CD4-positive, alpha-beta T cell (primary cell): ENCODE data around the gene PRR4. TPM values are rescaled to one million over a fixed set of nuclear protein-coding genes. Genes with fewer than 3 reads are reported as not detected.

Experiments
- ATAC-seq: fragments of 200-7000 bp; cut with Tn5 transposase; one replicate; pipeline ENCODE4 v1.10.0; 2022; ENCODE audit warnings: mild to moderate bottlenecking; ENCODE audit not compliant: poor library complexity
- CTCF ChIA-PET: fragments of 350-600 bp; sonication (Branson Sonifier 250); formaldehyde crosslinking; loops from one replicate; lab custom pipeline; 2021; ENCODE audit warnings: antibody characterized with exemption, inconsistent platforms; lab: Charles Lee
- POLR2A ChIA-PET: fragments of 350-600 bp; sonication (Branson Sonifier 250); formaldehyde crosslinking; loops from one replicate; lab custom pipeline; 2021; ENCODE audit warnings: antibody characterized with exemption, inconsistent platforms; lab: Charles Lee
- DNase-seq, 14 experiments: peaks; one replicate each; pipeline ENCODE4 v3.0.0-alpha.2; 2013 to 2020; ENCODE audit warnings: mixed read lengths in 2 of 14
- H3K27ac ChIP-seq, 2 donors: one replicate each; pipeline versions ENCODE4 v1.5.1 to v1.7.0; 2013; ENCODE audit warnings: low read length in 2 of 2, low read depth in 1 of 2, mild to moderate bottlenecking in 1 of 2
- H3K27me3 ChIP-seq, 2 experiments: 1 replicate in 1 of 2; 2 replicates in 1 of 2; pipeline versions ENCODE4 v1.6.1 to v1.7.0; 2013; ENCODE audit warnings: low read length in 2 of 2, control low read depth in 1 of 2, mild to moderate bottlenecking in 1 of 2, moderate library complexity in 1 of 2; ENCODE audit not compliant: insufficient read depth in 2 of 2, control insufficient read depth in 1 of 2
- H3K36me3 ChIP-seq: one replicate; pipeline ENCODE4 v1.6.1; 2013; ENCODE audit warnings: low read length, control low read depth; ENCODE audit not compliant: insufficient read depth
- H3K4me1 ChIP-seq: one replicate; pipeline ENCODE4 v1.6.1; 2013; ENCODE audit warnings: low read length, control low read depth; ENCODE audit not compliant: insufficient read depth
- H3K4me3 ChIP-seq: one replicate; pipeline ENCODE4 v1.5.1; 2013; ENCODE audit warnings: mild to moderate bottlenecking, low read length, moderate library complexity
- H3K9me3 ChIP-seq, 2 experiments: 1 replicate in 1 of 2; 2 replicates in 1 of 2; pipeline versions ENCODE4 v1.6.1 to v1.7.0; 2013; ENCODE audit warnings: low read length in 2 of 2, mild to moderate bottlenecking in 2 of 2, control low read depth in 1 of 2, moderate library complexity in 1 of 2; ENCODE audit not compliant: control insufficient read depth in 1 of 2, insufficient read depth in 1 of 2
- H3K27ac Mint-ChIP-seq: one replicate; pipeline ENCODE4 v1.8.0; 2020; ENCODE audit warnings: mixed read lengths
- H3K27me3 Mint-ChIP-seq: one replicate; pipeline ENCODE4 v1.8.0; 2021; ENCODE audit warnings: mixed read lengths
- H3K36me3 Mint-ChIP-seq: one replicate; pipeline ENCODE4 v1.8.0; 2021; ENCODE audit warnings: low read depth, mixed read lengths
- H3K4me1 Mint-ChIP-seq: one replicate; pipeline ENCODE4 v1.8.0; 2021; ENCODE audit warnings: low read depth, mixed read lengths
- H3K4me3 Mint-ChIP-seq: one replicate; pipeline ENCODE4 v1.8.0; 2020; ENCODE audit warnings: mild to moderate bottlenecking, mixed read lengths
- H3K9me3 Mint-ChIP-seq: one replicate; pipeline ENCODE4 v1.8.0; 2020; ENCODE audit warnings: mixed read lengths
- CTCF ChIP-seq: fragments of 200-600 bp; IDR thresholded peaks from one replicate; pipeline ENCODE4 v1.8.0; 2022; ENCODE audit warnings: antibody characterized with exemption, mild to moderate bottlenecking
- intact Hi-C, 2 experiments: fragments of 100-400 bp; cut with DNase I in 1 of 2; cut with micrococcal nuclease in 1 of 2; formaldehyde crosslinking; loops; one replicate each; pipeline versions ENCODE4 v1.15.1 to v1.9.0; 2023 to 2025; cut with DNase I, micrococcal nuclease
- total RNA-seq, 174 experiments: library from RNA in 2 of 174; stranded (reverse) in 2 of 174; gene quantifications; one replicate each; pipeline ENCODE4 v1.2.3 and lab custom pipeline; 2021 to 2026

The PRR4 gene
- total RNA-seq, 2 experiments from 2014 or later: not detected

GRCh38 chr12:10811883-10812536 lies 37.3 kb downstream of the PRR4 start:
- H3K4me1 Mint-ChIP-seq: no peaks in the 10 kb centered on the region
- Histone ChIP-seq H3K4me1 (no peaks in the 10 kb centered on the region), H3K36me3 (no peaks in the 10 kb centered on the region), H3K27me3 (peaks cover 0 to 12% of the 10 kb centered on the region in 2 experiments), H3K27ac (no peak overlapping the region), H3K4me3 (no peak overlapping the region), H3K9me3 (no peaks in the 10 kb centered on the region)
- no peaks in the 10 kb centered on the region for H3K9me3 Mint-ChIP-seq
- no peak for TF ChIP-seq CTCF
- peaks cover 17% of the 10 kb centered on the region for H3K27me3 Mint-ChIP-seq
- no peak overlapping the region for H3K27ac Mint-ChIP-seq
- ChIA-PET POLR2A (no interaction called here), CTCF (no interaction called here)
- H3K36me3 Mint-ChIP-seq: no peaks in the 10 kb centered on the region
- ATAC-seq (no peak), DNase-seq (no peak)
- intact Hi-C loops: no loop called here
- no peak overlapping the region for H3K4me3 Mint-ChIP-seq

- H3K9me3 ChIP-seq: no peaks in the 10 kb centered on the region
- ATAC-seq (no peak), DNase-seq (no peak)
- no peaks in the 10 kb centered on the region for H3K9me3 Mint-ChIP-seq
- peaks cover 0 to 8% of the 10 kb centered on the region in 2 experiments for H3K27me3 ChIP-seq
- H3K36me3 Mint-ChIP-seq: no peaks in the 10 kb centered on the region
- H3K27ac ChIP-seq: no peak within 1 kb of the TSS
- no peak within 1 kb of the TSS for H3K4me3 ChIP-seq
- ChIA-PET CTCF (no interaction called here), POLR2A (no interaction called here)
- intact Hi-C loops: no loop called here
- no peaks in the 10 kb centered on the region for H3K36me3 ChIP-seq
- no peaks in the 10 kb centered on the region for H3K4me1 Mint-ChIP-seq
- H3K4me3 Mint-ChIP-seq: no peak within 1 kb of the TSS
- no peak for TF ChIP-seq CTCF
- peaks cover 25% of the 10 kb centered on the region for H3K27me3 Mint-ChIP-seq
- H3K4me1 ChIP-seq: no peaks in the 10 kb centered on the region
- no peak within 1 kb of the TSS for H3K27ac Mint-ChIP-seq
Measured at GRCh38 chr12:10810068-10810467, 39.2 kb downstream of the PRR4 start, which contains the start of gene TAS2R9. Gene TAS2R9, minus strand, starts transcription at chr12:10810168. Its CDS starts 93 bp downstream, at chr12:10810075.

- H3K27ac Mint-ChIP-seq: no peak within 1 kb of the TSS
- Histone ChIP-seq H3K27me3 (peaks cover 0 to 4% of the 10 kb centered on the region in 2 experiments), H3K4me3 (no peak within 1 kb of the TSS), H3K36me3 (no peaks in the 10 kb centered on the region), H3K27ac (no peak within 1 kb of the TSS), H3K4me1 (no peaks in the 10 kb centered on the region), H3K9me3 (no peaks in the 10 kb centered on the region)
- H3K4me1 Mint-ChIP-seq: no peaks in the 10 kb centered on the region
- intact Hi-C loops: no loop called here
- no peak for TF ChIP-seq CTCF
- no peak within 1 kb of the TSS for H3K4me3 Mint-ChIP-seq
- no peak for ATAC-seq
- no peak for DNase-seq
- H3K27me3 Mint-ChIP-seq: peaks cover 36% of the 10 kb centered on the region
- ChIA-PET POLR2A (no interaction called here), CTCF (no interaction called here)
- no peaks in the 10 kb centered on the region for H3K9me3 Mint-ChIP-seq
- H3K36me3 Mint-ChIP-seq: no peaks in the 10 kb centered on the region
Measured at GRCh38 chr12:10807186-10807585, 42.1 kb downstream of the PRR4 start, which contains the start of gene TAS2R8. Gene TAS2R8, minus strand, starts transcription at chr12:10807286. Its CDS starts 306 bp downstream, at chr12:10806980.
